ENCODE data around the gene GLRX3.

- TF ChIP-seq POLR2A (IDR thresholded peaks at IDR 0.05), result no peak
- peak; percentile 56 to 84 (median 71) for TF ChIP-seq CTCF (IDR thresholded peaks at IDR 0.05)
Measured at GRCh38 chr10:130109796-130110245, 26.4 kb upstream of the GLRX3 start.
